ENCODE results near the gene MAB21L4.
"Not testable (repeated sequence)": the region's sequence is repeated elsewhere in the genome, so short reads cannot be mapped to it uniquely, and the experiment has no call there.

The MAB21L4 gene

DNA sequence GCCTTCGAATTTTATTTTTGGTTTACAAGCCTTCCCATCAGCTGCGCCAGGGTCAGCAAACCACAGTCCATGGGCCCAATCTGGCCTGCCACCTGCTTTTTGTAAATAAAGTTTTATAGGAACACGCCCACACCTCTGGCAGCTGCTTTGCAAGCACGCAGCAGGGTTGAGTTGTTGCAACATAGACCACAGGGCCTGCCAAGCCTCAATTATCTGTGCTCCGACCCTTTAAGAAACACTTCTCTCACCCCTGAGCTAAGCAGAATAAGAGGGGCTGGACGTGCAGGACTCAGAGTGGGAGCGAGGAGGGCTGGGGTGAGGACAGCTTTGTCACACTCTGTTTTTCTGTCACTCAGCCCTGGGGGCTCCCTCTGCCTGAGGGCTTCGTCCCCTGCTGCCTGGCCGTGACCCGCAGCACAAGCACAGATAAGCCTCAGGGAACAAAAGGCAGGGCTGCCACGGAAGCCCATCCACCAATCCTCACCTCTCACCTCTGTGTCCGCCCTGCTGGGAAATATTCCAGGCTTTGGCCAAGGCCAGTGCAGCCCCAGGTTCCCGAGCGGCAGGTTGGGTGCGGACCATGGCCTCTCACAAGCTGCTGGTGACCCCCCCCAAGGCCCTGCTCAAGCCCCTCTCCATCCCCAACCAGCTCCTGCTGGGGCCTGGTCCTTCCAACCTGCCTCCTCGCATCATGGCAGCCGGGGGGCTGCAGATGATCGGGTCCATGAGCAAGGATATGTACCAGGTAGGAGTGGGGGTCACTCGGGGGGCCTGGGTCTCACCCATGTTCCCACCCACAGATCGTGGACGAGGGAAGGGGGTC lies 27.5 kb downstream of the MAB21L4 start, which contains the start of gene AGXT:
AGXT (plus strand) TSS at position 539 of the 823 bp plus-strand sequence; CDS start at position 581, 42 bp downstream.
- no peak for DNase-seq (ENCODE audit: low read depth in 2 of 3, low spot score in 2 of 3)

DNA sequence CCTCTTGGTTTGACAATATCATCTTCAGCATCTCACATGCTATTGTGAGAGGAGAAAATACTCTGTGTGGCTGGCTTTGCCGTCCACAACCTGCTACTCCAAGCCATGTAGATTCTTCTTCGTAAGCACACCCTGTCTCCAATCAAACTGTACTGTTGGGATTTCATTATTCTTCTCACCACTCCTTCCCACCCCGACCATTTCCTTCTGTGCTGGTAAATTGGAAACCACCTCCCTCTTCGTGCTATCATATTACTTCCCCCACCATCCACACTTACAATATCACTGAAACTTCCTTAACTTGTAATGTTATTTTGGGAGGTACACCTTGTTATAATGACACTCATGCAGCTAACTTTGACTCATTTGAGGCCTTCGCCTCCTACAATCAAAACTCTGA lies 30.6 kb downstream of the MAB21L4 start:
- DNase-seq (ENCODE audit: low read depth in 2 of 3, low spot score in 2 of 3) = no peak

DNA sequence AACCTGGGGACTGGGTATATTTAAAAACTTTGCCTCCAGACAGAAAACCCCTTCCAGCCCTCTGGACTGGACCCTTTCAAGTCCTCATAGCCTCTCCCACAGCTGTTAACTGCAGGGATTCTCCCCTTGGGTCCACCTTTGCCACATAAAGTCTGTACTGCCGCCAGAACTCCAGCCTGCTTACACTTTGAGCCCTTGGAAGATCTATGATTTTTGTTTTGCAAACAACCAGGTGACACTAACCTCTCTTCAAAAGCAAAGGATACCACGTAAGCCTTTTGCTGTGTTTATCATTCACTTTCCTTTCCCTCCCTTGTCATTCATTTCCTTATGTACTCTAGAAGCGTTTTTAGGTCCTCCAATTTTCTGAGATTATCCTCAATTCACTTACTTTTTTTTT lies 31.5 kb downstream of the MAB21L4 start:
- no peak for DNase-seq (ENCODE audit: low read depth in 2 of 3, low spot score in 2 of 3)

DNA sequence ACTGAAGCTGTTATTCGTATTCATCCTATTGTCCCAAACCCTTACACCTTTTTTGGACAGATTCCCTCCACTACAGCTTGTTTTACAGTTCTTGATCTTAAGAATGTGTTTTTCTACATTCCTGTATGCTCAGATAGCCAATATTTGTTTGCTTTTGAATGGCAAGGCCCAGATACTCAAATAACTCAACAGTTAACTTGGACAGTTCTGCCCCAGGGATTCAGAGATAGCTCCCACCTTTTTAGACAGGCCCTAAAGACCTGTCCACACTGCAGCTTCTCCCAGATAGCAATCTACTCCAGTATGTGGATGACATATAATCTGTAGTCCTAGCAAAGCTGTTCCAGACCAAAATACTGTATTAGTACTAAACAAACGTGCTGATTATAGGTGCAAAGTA lies 34.4 kb downstream of the MAB21L4 start:
- DNase-seq (ENCODE audit: low read depth in 2 of 3, low spot score in 2 of 3) = no peak

DNA sequence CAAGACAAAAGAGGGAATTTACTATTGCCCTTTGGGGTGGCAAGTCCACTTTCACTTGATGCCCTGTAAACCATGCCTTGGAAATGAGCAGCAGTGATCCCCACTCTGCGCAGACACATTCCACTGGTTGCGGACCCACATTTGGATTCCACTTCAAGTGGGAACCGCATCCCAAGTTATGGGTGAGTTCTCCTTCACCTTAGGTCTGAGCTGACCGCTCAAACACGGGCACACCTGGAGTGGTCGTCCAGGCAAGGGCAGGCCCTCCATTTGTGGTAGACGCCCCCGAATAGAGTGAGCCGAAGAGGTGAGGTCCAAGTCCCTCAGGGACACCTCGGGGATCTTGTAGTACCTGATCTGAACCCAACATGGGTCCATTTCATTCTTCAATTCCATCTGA lies 37.1 kb downstream of the MAB21L4 start:
- no peak for DNase-seq (ENCODE audit: low read depth in 2 of 3, low spot score in 2 of 3)

DNA sequence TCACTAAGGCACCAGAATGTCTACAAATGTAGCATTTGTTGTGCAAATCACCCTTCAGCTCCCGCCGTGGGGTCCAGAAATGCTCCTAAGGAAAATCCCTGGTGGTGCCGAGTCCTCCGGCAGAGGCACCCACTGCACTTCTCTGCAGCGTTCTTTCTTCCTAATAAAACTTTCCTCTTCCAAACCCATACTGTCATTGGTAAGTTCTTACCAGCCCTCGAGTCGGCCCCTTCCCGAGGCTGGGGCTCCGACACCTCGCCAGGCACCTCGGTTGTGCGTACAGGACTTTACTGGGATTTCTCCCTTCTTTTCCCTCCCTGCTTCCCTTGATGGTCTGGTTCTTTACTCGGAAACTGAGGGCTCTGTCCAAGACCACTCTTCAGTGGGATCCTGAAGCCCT lies 37.6 kb downstream of the MAB21L4 start:
- no peak for DNase-seq (ENCODE audit: low read depth in 2 of 3, low spot score in 2 of 3)

DNA sequence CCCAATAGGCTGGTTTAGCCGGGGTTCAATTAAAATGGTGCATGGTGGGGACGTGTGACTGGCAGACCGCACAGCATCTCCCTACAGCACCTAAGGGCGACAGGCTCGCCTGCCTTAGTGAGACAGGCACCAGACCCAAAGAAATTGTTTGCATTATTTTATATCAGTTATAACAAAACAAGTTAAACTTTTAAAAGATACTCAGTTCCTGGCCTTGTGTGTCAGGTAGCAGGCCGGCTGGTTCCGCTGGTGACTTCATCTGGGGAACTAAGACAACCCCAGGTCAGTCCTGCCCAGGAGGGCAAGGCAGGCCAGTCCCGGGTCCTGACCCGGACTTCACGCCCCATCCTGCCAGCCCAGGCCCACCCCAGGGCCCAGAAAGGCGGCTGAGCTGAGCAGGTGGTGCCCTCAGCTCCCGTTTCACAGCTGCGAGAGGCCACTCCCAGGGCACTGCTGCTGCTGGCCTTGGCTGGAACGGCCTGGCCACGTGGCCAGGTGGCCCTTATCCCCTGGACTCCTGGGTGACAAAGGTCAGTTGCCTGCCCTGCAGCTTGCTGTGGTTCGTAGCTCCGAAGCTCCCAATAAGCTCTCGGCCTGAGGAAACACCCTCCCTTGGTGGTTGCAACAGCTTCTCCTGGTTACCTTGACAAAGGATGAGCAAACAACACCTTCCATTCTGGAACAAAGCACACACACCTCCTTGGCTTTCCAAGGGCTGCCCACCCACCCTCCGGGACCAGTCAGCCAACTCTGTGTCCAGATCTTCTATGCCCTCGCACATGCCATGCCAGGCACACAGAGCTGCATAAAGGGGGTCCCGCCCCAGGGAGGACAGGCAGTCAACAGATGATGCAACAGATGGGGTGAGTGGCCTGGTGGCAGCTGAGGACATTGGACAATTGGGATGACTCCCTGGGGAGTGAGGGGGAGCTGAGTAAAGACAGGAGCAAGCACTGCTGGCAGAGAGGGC lies 38.6 kb downstream of the MAB21L4 start:
- DNase-seq (ENCODE audit: low read depth in 2 of 3, low spot score in 2 of 3) = no peak

DNA sequence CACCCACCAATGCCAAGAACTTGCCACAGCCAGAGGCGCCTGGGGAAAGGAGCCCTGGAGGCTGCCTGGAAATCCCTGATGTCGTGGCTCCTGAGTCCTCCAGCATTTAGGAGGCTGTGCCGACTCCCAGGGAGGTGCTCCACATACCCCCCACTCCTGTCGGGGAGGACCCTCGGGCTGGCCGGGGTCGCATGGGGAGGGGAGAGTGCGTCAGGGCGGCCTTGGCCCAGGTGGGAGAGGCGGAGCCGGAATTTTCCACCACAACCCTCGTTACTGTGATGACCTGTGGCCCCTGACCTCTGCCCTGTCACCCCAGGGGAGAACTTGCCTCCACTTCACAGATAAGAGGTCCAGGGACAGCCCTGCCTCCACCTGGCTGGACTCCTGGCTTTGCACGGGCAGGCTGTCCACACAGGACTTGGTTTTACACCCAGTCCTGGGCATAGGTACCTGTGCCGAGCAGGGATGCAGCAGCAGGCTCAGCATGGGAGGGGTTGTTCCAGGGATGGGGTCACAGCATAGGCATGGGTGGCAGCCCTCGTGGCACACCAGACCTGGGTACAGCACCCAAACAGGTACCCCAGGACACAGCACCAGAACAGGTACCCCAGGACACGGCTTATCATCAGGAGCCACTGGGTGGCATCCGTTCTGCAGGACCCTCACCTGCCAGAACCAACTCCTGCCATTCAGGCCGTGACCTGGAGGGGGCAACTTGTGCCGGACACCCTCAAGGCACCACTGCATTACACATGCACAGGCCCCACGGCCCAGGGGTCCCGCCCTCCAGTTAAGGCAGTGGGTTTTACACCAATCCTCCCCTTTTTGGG lies 39.6 kb downstream of the MAB21L4 start:
- DNase-seq (ENCODE audit: low read depth in 2 of 3, low spot score in 2 of 3) = no peak

DNA sequence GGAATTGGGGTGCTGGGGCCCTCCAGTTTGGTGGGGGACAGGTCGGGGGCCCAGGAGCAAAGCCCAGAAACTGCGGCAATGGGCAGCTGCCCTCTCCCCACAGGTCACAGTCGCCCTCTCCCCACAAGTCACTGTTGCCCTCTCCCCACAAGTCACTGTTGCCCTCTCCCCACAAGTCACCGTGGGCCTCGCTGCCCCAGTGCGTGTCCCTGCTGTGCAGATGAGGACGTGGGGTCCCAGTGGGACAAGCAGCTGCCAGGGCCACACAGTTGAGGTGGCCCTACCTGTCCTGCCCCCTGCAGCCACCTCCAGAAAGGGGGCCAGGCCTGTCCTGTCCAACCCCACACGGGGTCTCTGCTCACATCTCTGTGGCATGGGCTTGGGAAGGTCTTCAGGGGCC lies 40.3 kb downstream of the MAB21L4 start:
- DNase-seq (ENCODE audit: low read depth in 2 of 3, low spot score in 2 of 3) = no peak

DNA sequence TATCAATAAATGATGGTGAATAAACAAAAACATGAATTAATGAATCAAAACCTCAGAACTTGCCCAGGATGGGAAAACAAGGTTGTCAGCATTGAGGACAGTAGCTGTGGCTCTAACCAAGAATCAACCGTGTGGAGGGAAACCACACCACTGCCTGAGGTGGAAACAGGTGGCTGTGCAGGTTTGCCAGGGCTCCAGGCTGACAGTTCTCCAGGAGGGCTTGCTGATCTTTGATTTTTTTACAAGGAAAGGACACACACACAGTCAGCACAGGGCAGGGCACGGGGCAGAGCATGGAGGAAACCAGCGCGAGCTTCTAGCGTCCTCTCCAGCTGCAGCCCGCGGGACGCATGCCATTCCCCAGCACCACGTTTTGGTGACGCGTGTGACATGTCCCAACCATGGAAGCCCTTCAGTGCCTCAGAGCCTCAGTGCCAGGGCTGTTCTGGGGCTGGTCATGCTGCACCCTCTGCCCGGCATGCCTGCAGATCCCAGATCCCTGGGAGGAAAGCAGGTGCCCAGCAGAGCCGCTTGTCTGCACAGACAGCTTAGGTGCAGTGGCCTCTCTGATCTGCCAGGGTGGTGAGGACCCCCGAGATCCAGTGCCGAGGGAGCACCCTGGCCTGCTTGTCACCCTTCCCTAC lies 43.2 kb downstream of the MAB21L4 start:
- DNase-seq (ENCODE audit: low read depth in 2 of 3, low spot score in 2 of 3) = no peak

DNA sequence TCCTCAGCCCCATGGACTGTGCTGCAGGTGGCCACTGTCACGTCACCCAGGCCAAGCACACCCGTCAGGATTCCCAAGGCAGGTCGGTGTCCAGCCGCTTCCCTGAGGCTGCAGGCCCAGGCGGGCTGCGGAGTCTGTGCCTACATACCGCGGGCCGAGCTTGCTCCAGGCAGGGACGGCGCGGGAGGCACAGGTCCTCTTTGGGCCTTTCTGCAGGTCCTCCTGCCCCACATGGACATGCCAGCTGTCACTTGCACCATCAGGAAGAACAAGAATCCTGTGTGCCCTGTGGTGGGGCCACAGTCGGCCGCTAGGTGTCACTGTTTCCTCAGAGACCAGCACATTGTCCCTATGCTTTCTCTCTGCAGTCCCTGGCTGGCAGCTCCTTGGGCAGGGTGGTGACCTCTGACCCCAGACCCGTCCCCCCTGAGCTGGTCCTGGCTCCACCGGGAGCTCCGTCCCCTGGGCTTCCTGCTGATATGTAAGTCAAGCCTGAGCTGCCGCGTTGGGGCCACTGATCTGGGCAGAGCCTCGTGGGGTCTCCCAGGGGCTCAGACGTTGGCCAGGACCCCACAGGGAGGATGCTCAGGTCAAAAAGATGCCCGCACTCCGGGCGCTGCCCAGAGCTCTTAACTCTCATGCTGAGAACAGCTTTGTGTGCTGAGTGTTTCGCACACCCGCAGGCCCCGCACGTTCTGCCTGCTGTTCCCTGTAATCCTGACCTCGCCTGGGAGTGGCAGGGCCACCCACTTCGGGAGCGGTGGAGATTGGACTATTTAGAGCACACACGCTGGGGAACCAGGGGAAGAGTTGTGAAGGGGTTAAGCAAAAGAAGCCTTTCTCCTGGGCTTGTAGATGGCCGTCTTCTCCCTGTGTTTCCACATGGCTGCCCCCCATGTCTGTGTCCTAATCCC lies 44.6 kb downstream of the MAB21L4 start:
- DNase-seq (ENCODE audit: low read depth in 2 of 3, low spot score in 2 of 3) = peak; percentile 47 to 87 (median 83)

DNA sequence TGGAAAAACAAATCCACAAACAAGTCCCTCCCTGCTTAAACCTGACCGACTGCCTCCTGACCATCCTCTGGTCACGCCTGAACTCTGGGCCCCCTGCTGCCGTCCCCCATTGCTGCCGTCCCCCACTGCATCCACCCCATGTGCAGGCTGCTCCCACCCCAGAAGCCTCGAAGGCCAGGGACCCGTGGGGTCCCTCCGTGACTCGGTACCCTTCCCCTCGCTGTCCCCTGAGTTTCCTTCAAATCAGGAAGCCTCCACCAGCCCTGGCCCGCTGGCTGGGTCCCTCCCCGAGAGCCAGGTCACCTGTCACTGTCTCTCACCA lies 45.2 kb downstream of the MAB21L4 start:
- no peak for DNase-seq (ENCODE audit: low read depth in 2 of 3, low spot score in 2 of 3)

DNA sequence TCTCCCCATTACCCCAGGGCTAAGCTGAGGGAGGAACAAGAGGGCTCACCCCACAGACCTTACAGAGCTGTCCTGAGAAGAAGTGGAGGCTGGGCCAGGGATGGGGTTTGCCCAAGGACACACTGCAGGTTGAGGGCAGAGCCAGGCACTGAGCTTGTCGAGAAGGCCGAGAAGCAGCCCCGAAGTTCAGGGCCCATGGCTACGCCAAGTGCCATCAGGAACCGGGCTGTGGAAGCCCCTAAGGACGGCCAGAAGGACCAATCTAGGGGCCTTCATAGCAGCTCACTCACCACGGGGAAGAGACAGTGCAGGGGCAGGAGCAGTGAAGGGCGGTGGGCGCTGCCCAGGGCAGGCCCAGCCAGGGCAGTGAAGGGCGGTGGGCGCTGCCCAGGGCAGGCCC lies 45.9 kb downstream of the MAB21L4 start:
- no peak for DNase-seq (ENCODE audit: low read depth in 2 of 3, low spot score in 2 of 3)

DNA sequence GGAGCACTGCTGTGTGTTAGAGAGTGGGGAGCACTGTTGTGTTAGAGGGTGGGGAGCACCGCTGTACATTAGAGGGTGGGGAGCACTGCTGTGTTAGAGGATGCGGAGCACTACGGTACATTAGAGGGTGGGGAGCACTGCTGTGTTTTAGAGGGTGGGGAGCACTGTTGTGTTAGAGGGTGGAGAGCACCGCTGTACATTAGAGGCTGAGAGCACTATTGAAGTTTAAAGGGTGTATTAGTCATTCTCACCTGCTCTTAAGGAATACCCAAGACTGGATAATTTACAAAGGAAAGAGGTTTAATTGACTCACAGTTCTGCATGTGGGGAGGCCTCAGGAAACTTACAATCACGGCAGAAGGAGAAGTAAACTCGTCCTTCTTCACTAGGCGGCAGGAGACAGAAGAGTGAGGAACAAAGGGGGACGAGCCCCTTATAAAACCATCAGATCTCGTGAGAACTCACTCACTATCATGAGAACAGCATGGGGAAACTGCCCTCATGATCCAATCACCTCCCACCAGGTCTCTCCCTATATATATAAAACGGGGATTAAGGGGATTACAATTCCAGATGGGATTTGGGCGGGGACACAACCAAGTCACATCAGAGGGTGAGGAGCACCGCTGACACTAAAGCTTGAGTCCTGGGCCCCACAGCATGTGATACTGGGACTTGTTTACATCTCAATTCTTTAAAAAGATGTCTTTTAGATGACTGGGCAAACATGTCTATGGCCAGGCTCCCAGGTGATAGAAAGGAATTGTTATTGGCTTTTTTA lies 46.9 kb downstream of the MAB21L4 start:
- no peak for DNase-seq (ENCODE audit: low read depth in 2 of 3, low spot score in 2 of 3)

DNA sequence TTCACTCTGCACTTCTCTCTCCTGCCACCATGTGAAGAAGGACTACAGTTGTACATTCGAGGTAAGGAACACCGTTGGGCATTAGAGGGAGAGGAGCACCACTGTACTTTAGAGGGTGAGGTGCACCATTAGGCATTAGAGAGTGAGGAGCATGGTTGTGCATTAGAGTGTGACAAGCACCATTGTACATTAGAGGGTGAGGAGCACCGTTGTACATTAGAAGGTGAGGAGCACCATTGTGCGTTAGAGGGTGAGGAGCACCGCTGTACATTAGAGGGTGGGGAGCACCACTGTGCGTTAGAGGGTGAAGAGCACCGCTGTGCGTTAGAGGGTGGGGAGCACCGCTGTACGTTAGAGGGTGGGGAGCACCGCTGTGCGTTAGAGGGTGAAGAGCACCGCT lies 48.1 kb downstream of the MAB21L4 start:
- DNase-seq (ENCODE audit: low read depth in 2 of 3, low spot score in 2 of 3) = no peak

DNA sequence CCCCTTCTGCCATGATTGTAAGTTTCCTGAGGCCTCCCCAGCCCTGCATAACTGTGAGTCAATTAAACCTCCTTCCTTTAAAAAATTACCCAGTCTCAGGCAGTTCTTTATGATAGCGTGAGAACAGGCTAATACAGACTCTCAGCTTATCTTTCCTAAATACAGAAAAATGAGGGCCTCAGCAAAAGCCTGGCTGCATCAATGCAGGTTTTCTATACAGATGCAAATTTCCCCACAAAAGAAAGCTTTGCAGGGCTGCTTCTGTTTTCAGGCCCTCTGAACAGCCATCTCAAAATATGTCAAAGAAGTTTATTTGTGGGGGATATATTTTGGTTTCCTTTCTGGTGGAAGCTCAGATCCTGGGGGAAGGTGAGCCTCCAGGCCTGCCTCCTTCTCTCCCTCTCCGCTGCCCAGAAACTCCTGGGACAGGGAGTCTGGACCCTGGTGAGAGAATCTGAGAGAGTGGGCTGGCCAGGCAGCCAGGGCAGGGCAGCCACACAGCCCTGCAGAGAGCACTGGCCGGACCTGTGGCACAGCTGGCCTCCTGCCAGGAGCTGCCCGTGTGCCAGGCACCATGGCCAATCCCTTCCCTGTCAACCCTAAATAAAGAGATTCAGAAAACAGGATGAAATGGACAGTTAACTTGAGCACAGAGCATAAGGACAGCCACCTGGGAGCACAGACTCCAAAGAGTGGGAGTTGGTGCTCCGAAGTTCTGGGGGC lies 48.9 kb downstream of the MAB21L4 start:
- no peak for DNase-seq (ENCODE audit: low read depth in 2 of 3, low spot score in 2 of 3)

DNA sequence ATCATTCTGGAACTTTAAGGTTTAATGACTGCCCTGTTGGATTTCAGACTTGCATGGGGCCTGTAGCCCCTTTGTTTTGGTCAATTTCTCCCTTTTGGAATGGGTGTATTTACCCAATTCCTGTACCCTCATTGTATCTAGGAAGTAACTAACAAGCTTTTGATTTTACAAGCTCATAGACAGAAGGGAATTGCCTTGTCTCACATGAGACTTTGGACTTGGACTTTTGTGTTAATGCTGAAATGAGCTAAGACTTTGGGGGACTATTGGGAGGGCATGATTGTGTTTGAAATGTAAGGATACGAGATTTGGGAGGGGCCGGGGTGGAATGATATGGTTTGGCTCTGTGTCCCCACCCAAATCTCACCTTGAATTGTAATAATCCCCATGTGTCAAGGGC lies 49.6 kb downstream of the MAB21L4 start:
- DNase-seq (ENCODE audit: low read depth in 2 of 3, low spot score in 2 of 3) = not testable (repeated sequence)

DNA sequence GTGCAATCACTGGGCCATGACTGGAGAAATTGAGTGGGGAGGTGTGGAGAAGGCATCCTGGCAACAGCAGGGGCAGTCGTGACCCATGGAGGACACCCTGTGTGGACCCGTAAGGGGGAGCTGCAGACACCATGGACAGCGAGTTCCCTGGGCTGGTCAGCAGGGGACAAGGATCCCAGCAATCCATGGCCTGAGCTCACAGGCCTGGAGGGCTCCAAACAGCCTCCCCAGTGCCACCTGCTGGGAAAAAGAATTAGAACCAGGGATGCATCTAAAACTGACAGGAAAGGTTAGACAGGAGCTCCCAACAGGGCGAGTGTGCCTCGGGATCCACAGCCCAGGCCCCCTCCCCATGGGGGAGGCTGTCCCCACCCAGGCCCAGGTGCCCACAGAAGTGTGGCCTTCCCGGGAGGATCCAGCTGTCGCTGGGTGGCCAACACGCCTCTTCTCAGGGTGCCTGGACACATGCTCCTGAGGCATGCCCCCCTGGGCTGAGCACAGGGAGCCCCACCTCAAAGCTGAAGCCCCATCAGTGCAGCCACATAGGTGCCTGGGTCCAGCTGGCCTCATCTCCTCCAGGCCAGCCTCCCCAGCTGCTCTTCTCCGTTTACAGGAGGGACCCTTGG lies 55.4 kb downstream of the MAB21L4 start:
- no peak for DNase-seq (ENCODE audit: low read depth in 2 of 3, low spot score in 2 of 3)

Data from activated CD8-positive, alpha-beta memory T cell treated with anti-CD3 and anti-CD28 coated beads for 48 hours (primary cell).